ENCODE results near the gene PKD1.

The PKD1 gene

GRCh38 chr16:2042986-2043666, 92.6 kb downstream of the PKD1 start:
- DNase-seq = no peak

- DNase-seq = no peak
Measured at GRCh38 chr16:2042171-2042985, 93.3 kb downstream of the PKD1 start.

GRCh38 chr16:2040787-2041522, 94.7 kb downstream of the PKD1 start:
- no peak for DNase-seq

GRCh38 chr16:2040041-2040786, 95.5 kb downstream of the PKD1 start:
- no peak for DNase-seq

DNA sequence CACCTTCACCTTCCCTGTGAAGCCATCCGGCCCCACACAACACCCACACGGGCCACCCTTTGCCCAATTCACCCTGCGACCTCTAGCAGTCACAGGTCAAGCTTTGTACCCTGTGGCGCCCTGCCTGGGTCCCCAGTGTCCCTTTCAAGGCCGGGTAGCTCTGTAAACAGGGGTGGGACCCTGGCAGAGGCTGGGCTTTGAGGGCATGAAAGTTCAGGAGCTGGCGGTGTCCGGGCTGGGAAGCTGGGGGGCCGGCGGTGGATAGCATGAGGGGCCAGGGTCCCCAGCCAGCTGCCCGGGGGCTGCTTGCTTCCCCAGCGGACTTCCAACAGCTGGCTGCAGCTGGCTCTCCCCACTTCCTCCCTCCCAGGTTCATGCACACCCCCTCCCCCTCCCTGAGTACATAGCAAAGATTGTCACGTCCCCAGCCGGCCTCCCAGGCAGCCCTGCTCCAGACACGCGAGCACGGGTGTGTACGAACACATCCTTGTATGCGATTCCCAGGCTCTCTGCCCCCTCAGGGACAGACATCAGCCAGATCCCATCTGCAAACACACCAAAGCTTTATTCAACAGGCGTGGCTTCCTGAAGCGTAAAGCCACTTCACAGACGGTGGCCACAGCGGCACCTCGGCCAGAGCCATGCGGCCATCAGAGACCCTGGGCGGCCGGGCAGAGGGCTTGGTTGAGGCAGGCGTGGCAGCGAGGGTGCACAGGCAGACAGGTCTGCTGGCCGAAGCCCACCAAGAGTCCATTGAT, 96.2 kb downstream of the PKD1 start:
- no peak for DNase-seq
